ENCODE results near the gene BCAS3. TPM values are rescaled to one million over a fixed set of nuclear protein-coding genes. Genes with fewer than 3 reads are reported as not detected.

The BCAS3 gene
- total and polyA plus RNA-seq, 4 donors = 5.8 to 24.6 (median 10.1) TPM

DNA sequence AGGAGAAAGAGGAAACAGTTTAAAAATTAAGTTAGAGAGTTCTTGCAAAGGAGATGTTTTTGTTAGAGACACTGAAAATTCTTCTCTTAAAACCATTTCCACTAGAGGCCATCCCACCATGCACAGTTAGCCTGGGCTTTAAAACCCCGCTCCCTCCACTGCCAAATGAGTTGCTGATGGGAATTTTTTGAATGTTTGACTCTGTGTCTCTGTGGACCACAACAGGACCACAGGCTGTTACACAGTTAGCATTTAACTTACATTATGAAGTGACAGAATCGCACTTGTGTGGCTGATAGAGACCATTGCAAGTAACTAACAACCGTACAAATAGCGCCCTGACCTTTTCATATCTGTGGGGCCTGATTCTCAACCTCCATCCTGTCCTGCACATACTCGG lies 647.3 kb downstream of the BCAS3 start (continued):
- no peak for TF ChIP-seq REST (IDR thresholded peaks at IDR 0.05)

GRCh38 chr17:61325382-61326073 lies 647.9 kb downstream of the BCAS3 start:
- DNase-seq (ENCODE audit: low spot score) = no peak
- WGBS = 84% methylated on average over 6 of the region's 6 CpGs
- Histone ChIP-seq H3K9me3 (ENCODE audit: control insufficient read depth in 4 of 4, low read length in 3 of 4) (no peaks in the 10 kb centered on the region), H3K4me3 (ENCODE audit: low read depth in 1 of 3, low read length in 3 of 3) (no peak overlapping the region), H3K27ac (ENCODE audit: low read depth in 1 of 2, low read length in 2 of 2) (no peak overlapping the region), H3K27me3 (ENCODE audit: control insufficient read depth in 4 of 4, insufficient read depth in 4 of 4, low read length in 3 of 4) (no peaks in the 10 kb centered on the region), H3K4me1 (ENCODE audit: control insufficient read depth in 4 of 4, insufficient read depth in 4 of 4, low read length in 3 of 4) (no peaks in the 10 kb centered on the region), H3K36me3 (ENCODE audit: control insufficient read depth in 4 of 4, insufficient read depth in 3 of 4, low read depth in 1 of 4, low read length in 3 of 4) (no peaks in the 10 kb centered on the region), H3K9ac (ENCODE audit: low read depth in 1 of 2, low read length in 2 of 2) (no peak overlapping the region)
- TF ChIP-seq FOXA1 (IDR thresholded peaks at IDR 0.05) = no peak

DNA sequence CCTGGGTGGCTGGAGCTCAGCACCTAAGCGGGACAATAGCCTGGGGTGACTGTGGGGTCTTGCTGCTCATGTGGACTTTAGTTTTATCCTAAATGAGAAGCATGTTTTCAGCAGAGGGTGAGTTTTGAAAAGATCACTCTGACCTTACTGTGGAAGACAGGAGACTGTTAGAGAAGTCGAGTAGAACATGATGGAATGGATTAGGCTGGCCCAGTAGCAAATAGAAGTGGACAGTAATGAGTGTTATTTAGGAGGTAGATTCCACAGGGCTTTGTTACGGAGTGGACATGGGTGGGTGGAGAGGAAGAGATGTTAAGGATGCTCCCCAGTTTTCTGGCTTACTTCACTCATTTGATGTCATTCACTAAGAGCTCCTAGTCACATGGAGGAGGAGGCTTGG lies 648.7 kb downstream of the BCAS3 start:
- 95% methylated on average over 3 of the region's 3 CpGs for WGBS
- H3K27ac ChIP-seq (ENCODE audit: low read depth in 1 of 2, low read length in 2 of 2) = no peak overlapping the region
- no peak for DNase-seq (ENCODE audit: low spot score)

More for the DNA sequence above, 648.7 kb downstream of the BCAS3 start:
- Histone ChIP-seq H3K9me3 (ENCODE audit: control insufficient read depth in 4 of 4, low read length in 3 of 4) (no peaks in the 10 kb centered on the region), H3K4me3 (ENCODE audit: low read depth in 1 of 3, low read length in 3 of 3) (no peak overlapping the region), H3K36me3 (ENCODE audit: control insufficient read depth in 4 of 4, insufficient read depth in 3 of 4, low read depth in 1 of 4, low read length in 3 of 4) (no peaks in the 10 kb centered on the region), H3K9ac (ENCODE audit: low read depth in 1 of 2, low read length in 2 of 2) (no peak overlapping the region), H3K27me3 (ENCODE audit: control insufficient read depth in 4 of 4, insufficient read depth in 4 of 4, low read length in 3 of 4) (no peaks in the 10 kb centered on the region), H3K4me1 (ENCODE audit: control insufficient read depth in 4 of 4, insufficient read depth in 4 of 4, low read length in 3 of 4) (peaks cover 0 to 1% (median 0%) of the 10 kb centered on the region in 4 donors)
- TF ChIP-seq, protein P1, sequence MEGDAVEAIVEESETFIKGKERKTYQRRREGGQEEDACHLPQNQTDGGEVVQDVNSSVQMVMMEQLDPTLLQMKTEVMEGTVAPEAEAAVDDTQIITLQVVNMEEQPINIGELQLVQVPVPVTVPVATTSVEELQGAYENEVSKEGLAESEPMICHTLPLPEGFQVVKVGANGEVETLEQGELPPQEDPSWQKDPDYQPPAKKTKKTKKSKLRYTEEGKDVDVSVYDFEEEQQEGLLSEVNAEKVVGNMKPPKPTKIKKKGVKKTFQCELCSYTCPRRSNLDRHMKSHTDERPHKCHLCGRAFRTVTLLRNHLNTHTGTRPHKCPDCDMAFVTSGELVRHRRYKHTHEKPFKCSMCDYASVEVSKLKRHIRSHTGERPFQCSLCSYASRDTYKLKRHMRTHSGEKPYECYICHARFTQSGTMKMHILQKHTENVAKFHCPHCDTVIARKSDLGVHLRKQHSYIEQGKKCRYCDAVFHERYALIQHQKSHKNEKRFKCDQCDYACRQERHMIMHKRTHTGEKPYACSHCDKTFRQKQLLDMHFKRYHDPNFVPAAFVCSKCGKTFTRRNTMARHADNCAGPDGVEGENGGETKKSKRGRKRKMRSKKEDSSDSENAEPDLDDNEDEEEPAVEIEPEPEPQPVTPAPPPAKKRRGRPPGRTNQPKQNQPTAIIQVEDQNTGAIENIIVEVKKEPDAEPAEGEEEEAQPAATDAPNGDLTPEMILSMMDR (IDR thresholded peaks at IDR 0.05; ENCODE audit: low read depth, low read length, missing input control) = no peak
- TF ChIP-seq NR2F2 (IDR thresholded peaks at IDR 0.05) (no peak), SP1 (IDR thresholded peaks at IDR 0.05) (no peak), JUND (IDR thresholded peaks at IDR 0.05) (no peak), ATF3 (IDR thresholded peaks at IDR 0.05) (no peak), GABPA (IDR thresholded peaks at IDR 0.05 in 1 of 2, conservative IDR thresholded peaks at IDR 0.05 in 1 of 2) (no peak), REST (IDR thresholded peaks at IDR 0.05) (no peak), RAD21 (IDR thresholded peaks at IDR 0.05) (no peak), EGR1 (IDR thresholded peaks at IDR 0.05; ENCODE audit: low read depth in 2 of 2) (no peak), HNF4A (conservative IDR thresholded peaks at IDR 0.05) (no peak), FOXA2 (IDR thresholded peaks at IDR 0.05) (no peak), RXRA (IDR thresholded peaks at IDR 0.05) (no peak), HNF4G (IDR thresholded peaks at IDR 0.05) (no peak), TAF1 (conservative IDR thresholded peaks at IDR 0.05) (no peak), YY1 (IDR thresholded peaks at IDR 0.05) (no peak), FOXA1 (IDR thresholded peaks at IDR 0.05) (no peak)
- TF ChIP-seq, protein P2, sequence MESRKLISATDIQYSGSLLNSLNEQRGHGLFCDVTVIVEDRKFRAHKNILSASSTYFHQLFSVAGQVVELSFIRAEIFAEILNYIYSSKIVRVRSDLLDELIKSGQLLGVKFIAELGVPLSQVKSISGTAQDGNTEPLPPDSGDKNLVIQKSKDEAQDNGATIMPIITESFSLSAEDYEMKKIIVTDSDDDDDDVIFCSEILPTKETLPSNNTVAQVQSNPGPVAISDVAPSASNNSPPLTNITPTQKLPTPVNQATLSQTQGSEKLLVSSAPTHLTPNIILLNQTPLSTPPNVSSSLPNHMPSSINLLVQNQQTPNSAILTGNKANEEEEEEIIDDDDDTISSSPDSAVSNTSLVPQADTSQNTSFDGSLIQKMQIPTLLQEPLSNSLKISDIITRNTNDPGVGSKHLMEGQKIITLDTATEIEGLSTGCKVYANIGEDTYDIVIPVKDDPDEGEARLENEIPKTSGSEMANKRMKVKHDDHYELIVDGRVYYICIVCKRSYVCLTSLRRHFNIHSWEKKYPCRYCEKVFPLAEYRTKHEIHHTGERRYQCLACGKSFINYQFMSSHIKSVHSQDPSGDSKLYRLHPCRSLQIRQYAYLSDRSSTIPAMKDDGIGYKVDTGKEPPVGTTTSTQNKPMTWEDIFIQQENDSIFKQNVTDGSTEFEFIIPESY (IDR thresholded peaks at IDR 0.05) = no peak
- TF ChIP-seq, protein P3, sequence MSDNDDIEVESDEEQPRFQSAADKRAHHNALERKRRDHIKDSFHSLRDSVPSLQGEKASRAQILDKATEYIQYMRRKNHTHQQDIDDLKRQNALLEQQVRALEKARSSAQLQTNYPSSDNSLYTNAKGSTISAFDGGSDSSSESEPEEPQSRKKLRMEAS (IDR thresholded peaks at IDR 0.05) = no peak
